ENCODE results near the gene AK8. TPM values are rescaled to one million over a fixed set of nuclear protein-coding genes. Genes with fewer than 3 reads are reported as not detected.

AK8 gene
- total RNA-seq, 1 donor from 2014 or later = 0.25 TPM

GRCh38 chr9:132896906-132897305 lies 18.8 kb upstream of the AK8 start:
- Histone ChIP-seq H3K27me3 (no peaks in the 10 kb centered on the region), H3K36me3 (peaks cover 0 to 76% of the 10 kb centered on the region in 2 donors), H3K4me1 (peaks cover 21% of the 10 kb centered on the region), H3K4me3 (no peak overlapping the region), H3K27ac (no peak overlapping the region), H3K9me3 (no peaks in the 10 kb centered on the region)
- DNase-seq (ENCODE audit: extremely low spot score in 2 of 2) = no peak
- TF ChIP-seq CTCF (IDR thresholded peaks at IDR 0.05) (no peak), POLR2AphosphoS5 (IDR thresholded peaks at IDR 0.05; ENCODE audit: insufficient read depth in 1 of 2, low read depth in 1 of 2) (no peak), POLR2A (IDR thresholded peaks at IDR 0.05) (no peak)
- intact Hi-C loops (cut with DNase I) = no loop called here

GRCh38 chr9:132896264-132896663 lies 18.2 kb upstream of the AK8 start:
- no peak for TF ChIP-seq CTCF (IDR thresholded peaks at IDR 0.05)
- Histone ChIP-seq H3K4me3 (no peak overlapping the region), H3K27ac (no peak overlapping the region), H3K4me1 (peaks cover 21% of the 10 kb centered on the region), H3K27me3 (no peaks in the 10 kb centered on the region), H3K36me3 (peaks cover 0 to 75% of the 10 kb centered on the region in 2 donors), H3K9me3 (no peaks in the 10 kb centered on the region)
- intact Hi-C loops (cut with DNase I) = no loop called here
- DNase-seq (ENCODE audit: extremely low spot score in 2 of 2) = no peak

- Histone ChIP-seq H3K27me3 (no peaks in the 10 kb centered on the region), H3K9me3 (no peaks in the 10 kb centered on the region), H3K27ac (no peak overlapping the region), H3K4me3 (no peak overlapping the region), H3K36me3 (peaks cover 0 to 64% of the 10 kb centered on the region in 2 donors), H3K4me1 (peaks cover 21% of the 10 kb centered on the region)
- intact Hi-C loops (cut with DNase I) = no loop called here
- TF ChIP-seq CTCF (IDR thresholded peaks at IDR 0.05) (no peak), POLR2A (IDR thresholded peaks at IDR 0.05) (no peak), POLR2AphosphoS5 (IDR thresholded peaks at IDR 0.05; ENCODE audit: insufficient read depth in 1 of 2, low read depth in 1 of 2) (no peak)
- DNase-seq (ENCODE audit: extremely low spot score in 2 of 2) = no peak
Observed at GRCh38 chr9:132894862-132895835, 17.1 kb upstream of the AK8 start.

GRCh38 chr9:132894346-132894745 lies 16.3 kb upstream of the AK8 start:
- intact Hi-C loops (cut with DNase I) = no loop called here
- H3K27me3 ChIP-seq = no peaks in the 10 kb centered on the region
- DNase-seq (ENCODE audit: extremely low spot score in 2 of 2) = no peak
- TF ChIP-seq POLR2A (IDR thresholded peaks at IDR 0.05) = no peak
- peak in 1 of 2 donors; percentile 58 for TF ChIP-seq POLR2AphosphoS5 (IDR thresholded peaks at IDR 0.05; ENCODE audit: insufficient read depth in 1 of 2, low read depth in 1 of 2)
- H3K36me3 ChIP-seq = peaks cover 0 to 56% of the 10 kb centered on the region in 2 donors
- H3K9me3 ChIP-seq = no peaks in the 10 kb centered on the region
- peaks cover 21% of the 10 kb centered on the region for H3K4me1 ChIP-seq
- H3K27ac ChIP-seq = no peak overlapping the region
- H3K4me3 ChIP-seq = no peak overlapping the region

- Histone ChIP-seq H3K36me3 (peaks cover 0 to 52% of the 10 kb centered on the region in 2 donors), H3K4me1 (peaks cover 21% of the 10 kb centered on the region), H3K27ac (no peak overlapping the region), H3K27me3 (no peaks in the 10 kb centered on the region), H3K9me3 (no peaks in the 10 kb centered on the region), H3K4me3 (no peak overlapping the region)
- TF ChIP-seq POLR2A (IDR thresholded peaks at IDR 0.05) (no peak), CTCF (IDR thresholded peaks at IDR 0.05) (no peak), POLR2AphosphoS5 (IDR thresholded peaks at IDR 0.05; ENCODE audit: insufficient read depth in 1 of 2, low read depth in 1 of 2) (no peak)
- intact Hi-C loops (cut with DNase I) = no loop called here
- DNase-seq (ENCODE audit: extremely low spot score in 2 of 2) = no peak
Observed at GRCh38 chr9:132892400-132892799, 14.3 kb upstream of the AK8 start.

Data from vagina (tissue), 2 donors.